Measurements from ENCODE around the gene SLC22A3. TPM values are rescaled to one million over a fixed set of nuclear protein-coding genes. Genes with fewer than 3 reads are reported as not detected.
"Not testable (repeated sequence)": the region's sequence is repeated elsewhere in the genome, so short reads cannot be mapped to it uniquely, and the experiment has no call there.

The SLC22A3 gene, protein sequence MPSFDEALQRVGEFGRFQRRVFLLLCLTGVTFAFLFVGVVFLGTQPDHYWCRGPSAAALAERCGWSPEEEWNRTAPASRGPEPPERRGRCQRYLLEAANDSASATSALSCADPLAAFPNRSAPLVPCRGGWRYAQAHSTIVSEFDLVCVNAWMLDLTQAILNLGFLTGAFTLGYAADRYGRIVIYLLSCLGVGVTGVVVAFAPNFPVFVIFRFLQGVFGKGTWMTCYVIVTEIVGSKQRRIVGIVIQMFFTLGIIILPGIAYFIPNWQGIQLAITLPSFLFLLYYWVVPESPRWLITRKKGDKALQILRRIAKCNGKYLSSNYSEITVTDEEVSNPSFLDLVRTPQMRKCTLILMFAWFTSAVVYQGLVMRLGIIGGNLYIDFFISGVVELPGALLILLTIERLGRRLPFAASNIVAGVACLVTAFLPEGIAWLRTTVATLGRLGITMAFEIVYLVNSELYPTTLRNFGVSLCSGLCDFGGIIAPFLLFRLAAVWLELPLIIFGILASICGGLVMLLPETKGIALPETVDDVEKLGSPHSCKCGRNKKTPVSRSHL
- 1.8 TPM for polyA plus RNA-seq (2013, experiment 1 of 2)
- polyA plus RNA-seq (2013, experiment 2 of 2), result 2.2 TPM

DNA sequence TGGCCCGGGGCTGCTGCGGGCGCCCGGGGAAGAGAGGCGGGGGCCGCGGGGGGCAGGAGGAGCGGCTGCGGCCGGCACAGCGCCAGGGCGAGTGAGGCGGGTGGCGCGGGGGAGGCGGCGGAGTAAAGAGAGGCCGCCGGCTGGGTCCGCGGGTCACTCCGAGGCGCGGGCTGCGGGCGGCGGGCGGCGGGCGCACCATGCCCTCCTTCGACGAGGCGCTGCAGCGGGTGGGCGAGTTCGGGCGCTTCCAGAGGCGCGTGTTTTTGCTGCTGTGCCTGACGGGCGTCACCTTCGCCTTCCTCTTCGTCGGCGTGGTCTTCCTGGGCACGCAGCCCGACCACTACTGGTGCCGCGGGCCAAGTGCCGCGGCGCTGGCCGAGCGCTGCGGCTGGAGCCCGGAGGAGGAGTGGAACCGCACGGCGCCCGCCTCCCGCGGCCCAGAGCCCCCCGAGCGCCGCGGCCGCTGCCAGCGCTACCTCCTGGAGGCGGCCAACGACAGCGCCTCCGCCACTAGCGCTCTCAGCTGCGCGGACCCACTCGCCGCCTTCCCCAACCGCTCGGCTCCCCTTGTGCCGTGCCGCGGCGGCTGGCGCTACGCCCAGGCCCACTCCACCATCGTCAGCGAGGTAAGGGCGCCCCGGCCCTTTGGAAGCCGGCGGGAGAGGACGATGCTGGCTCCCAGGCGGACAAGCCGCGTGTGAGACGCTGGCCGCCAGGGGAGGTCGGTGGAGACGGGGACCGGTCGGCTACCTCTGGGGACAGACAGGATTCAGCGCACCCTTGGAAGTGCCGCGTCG, at the start of gene SLC22A3:
Gene SLC22A3, plus strand, starts transcription at position 156 of the 797 bp plus-strand sequence. Its CDS starts 42 bp downstream, at position 198.
- Histone ChIP-seq H3K27ac (ENCODE audit: low read depth, low read length, severe bottlenecking) (no peak within 1 kb of the TSS), H3K4me3 (ENCODE audit: extremely low read depth, insufficient read depth, low read length, poor library complexity, severe bottlenecking) (peak within 1 kb of the TSS; percentile 48), H3K4me1 (ENCODE audit: control insufficient read depth, insufficient read depth, low read length, poor library complexity, severe bottlenecking) (peaks cover 5% of the 10 kb centered on the region), H3K36me3 (ENCODE audit: control insufficient read depth, insufficient read depth, low read length) (no peaks in the 10 kb centered on the region), H3K9me3 (ENCODE audit: control insufficient read depth, low read length) (no peaks in the 10 kb centered on the region)
- 0% methylated on average over 96 to 100 of the region's 105 CpGs for WGBS, 2 experiments (ENCODE audit: insufficient coverage in 2 of 2)

DNA sequence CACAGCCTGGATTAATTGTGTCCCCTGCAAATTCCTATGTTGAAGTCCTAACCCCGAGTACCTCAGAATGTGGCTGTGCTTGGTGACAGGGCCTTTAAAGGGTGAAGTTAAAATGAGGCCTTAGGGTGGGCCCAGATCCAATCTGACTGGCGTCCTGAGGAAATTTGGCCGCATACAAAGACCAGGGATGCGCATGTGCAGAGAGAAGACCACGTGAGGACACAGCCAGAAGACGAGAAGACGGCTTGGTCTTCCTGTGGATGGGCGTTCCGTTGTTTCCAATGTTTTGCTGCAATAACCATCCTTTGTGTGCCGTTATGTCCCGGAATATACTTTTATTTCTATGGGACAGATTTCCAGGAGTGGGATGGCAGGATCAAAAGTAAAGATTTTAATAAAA, 48.6 kb upstream of the SLC22A3 start:
- no peaks in the 10 kb centered on the region for H3K36me3 ChIP-seq (ENCODE audit: control insufficient read depth, insufficient read depth, low read length)
- H3K4me3 ChIP-seq (ENCODE audit: extremely low read depth, insufficient read depth, low read length, poor library complexity, severe bottlenecking), result no peak overlapping the region
- WGBS, 2 experiments (ENCODE audit: insufficient coverage in 2 of 2), result 95 to 97% methylated on average over 11 of the region's 11 CpGs
- H3K27ac ChIP-seq (ENCODE audit: low read depth, low read length, severe bottlenecking), result no peak overlapping the region
- peaks cover 10% of the 10 kb centered on the region for H3K9me3 ChIP-seq (ENCODE audit: control insufficient read depth, low read length)
- H3K4me1 ChIP-seq (ENCODE audit: control insufficient read depth, insufficient read depth, low read length, poor library complexity, severe bottlenecking), result peaks cover 13% of the 10 kb centered on the region

DNA sequence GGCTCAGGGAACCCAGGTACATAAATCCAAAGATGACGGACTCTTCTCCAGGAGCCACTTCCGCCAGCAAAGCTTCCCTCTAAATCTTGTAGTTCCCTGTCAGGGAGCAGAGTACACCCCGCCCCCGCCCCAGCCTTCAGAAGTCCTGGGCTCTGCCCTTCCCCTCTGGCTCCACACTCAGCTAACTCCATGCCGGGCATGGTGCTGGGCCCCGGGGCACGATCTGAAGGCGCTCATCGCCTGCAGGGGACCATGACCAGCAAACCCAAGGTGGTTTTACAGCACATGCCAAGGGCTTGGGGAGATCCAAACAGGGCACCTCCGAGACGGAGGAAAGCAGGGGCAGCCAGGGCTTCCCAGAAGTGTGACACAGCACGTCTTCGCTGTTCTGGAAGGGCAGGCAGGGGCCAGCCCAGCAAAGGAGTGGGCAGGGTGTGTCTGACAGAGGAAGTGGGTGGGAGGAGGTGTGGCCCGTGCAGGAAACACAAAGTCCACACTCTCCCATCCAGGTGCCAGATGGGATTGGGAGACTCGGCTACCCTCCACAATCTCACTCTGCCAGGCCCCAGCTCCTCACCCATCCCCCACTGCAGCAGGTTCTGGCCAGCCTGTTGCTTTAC, 48.0 kb upstream of the SLC22A3 start:
- Histone ChIP-seq H3K36me3 (ENCODE audit: control insufficient read depth, insufficient read depth, low read length) (no peaks in the 10 kb centered on the region), H3K4me3 (ENCODE audit: extremely low read depth, insufficient read depth, low read length, poor library complexity, severe bottlenecking) (no peak overlapping the region), H3K27ac (ENCODE audit: low read depth, low read length, severe bottlenecking) (no peak overlapping the region), H3K9me3 (ENCODE audit: control insufficient read depth, low read length) (peaks cover 14% of the 10 kb centered on the region), H3K4me1 (ENCODE audit: control insufficient read depth, insufficient read depth, low read length, poor library complexity, severe bottlenecking) (peaks cover 13% of the 10 kb centered on the region)
- WGBS, 2 experiments (ENCODE audit: insufficient coverage in 2 of 2), result 77 to 79% methylated on average over 8 to 13 of the region's 15 CpGs

GRCh38 chr6:160301339-160301738, 46.8 kb upstream of the SLC22A3 start:
- Histone ChIP-seq H3K36me3 (ENCODE audit: control insufficient read depth, insufficient read depth, low read length) (no peaks in the 10 kb centered on the region), H3K4me3 (ENCODE audit: extremely low read depth, insufficient read depth, low read length, poor library complexity, severe bottlenecking) (no peak overlapping the region), H3K9me3 (ENCODE audit: control insufficient read depth, low read length) (peaks cover 14% of the 10 kb centered on the region), H3K27ac (ENCODE audit: low read depth, low read length, severe bottlenecking) (no peak overlapping the region), H3K4me1 (ENCODE audit: control insufficient read depth, insufficient read depth, low read length, poor library complexity, severe bottlenecking) (peaks cover 13% of the 10 kb centered on the region)
- WGBS, 2 experiments (ENCODE audit: insufficient coverage in 2 of 2), result 80 to 97% methylated on average over 4 of the region's 4 CpGs

DNA sequence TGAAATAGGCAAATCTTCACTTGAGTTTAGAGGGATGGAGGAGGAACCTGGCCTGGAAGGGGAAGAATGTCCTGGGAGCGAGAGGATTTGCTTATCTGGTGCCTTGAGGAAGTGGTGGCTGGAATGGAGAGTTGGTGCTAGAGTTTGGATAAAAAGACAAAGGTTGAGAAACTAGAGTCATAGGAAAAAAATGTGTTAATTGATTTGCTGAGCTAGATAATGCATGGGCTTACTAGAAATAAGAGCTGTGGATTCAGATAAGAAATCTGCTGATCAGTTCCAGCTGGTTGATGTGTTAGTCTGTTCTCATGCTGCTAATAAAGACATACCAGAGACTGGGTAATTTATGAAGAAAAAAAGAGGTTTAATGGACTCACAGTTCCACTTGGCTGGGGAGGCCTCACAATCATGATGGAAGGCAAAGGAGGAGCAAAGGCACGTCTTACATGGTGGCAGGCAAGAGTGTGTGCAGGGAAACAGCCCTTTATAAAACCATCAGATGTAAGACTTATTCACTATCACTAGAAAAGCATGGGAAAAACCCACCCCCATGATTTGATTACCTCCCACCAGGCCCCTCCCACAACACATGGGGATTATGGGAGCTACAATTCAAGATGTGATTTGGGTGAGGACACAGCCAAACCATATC, 45.6 kb upstream of the SLC22A3 start:
- peaks cover 14% of the 10 kb centered on the region for H3K9me3 ChIP-seq (ENCODE audit: control insufficient read depth, low read length)
- 86% methylated on average over 2 of the region's 2 CpGs; no CpG with 5 or more reads in 1 of the 2 experiments for WGBS, 2 experiments (ENCODE audit: insufficient coverage in 2 of 2)
- H3K27ac ChIP-seq (ENCODE audit: low read depth, low read length, severe bottlenecking), result peak overlapping the region; percentile 41
- H3K36me3 ChIP-seq (ENCODE audit: control insufficient read depth, insufficient read depth, low read length); H3K4me3 ChIP-seq (ENCODE audit: extremely low read depth, insufficient read depth, low read length, poor library complexity, severe bottlenecking): not testable (repeated sequence)
- peaks cover 13% of the 10 kb centered on the region for H3K4me1 ChIP-seq (ENCODE audit: control insufficient read depth, insufficient read depth, low read length, poor library complexity, severe bottlenecking)

DNA sequence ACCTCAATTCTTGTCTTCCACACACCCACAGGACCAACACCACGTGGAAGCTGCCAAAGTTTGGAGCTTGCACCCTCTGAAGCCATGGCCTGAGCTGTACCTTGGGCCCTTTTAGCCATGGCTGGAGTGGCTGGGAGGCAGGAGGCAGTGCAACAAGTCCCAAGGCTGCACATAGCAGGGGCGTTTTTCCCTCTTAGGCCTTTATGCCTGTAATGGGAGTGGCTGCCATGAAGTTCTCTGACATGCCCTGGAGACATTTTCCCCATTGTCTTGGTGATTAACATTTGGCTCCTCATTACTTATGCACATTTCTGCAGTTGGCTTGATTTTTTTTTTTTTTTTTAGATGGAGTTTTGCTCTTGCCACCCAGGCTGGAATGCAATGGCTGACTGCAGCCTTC, 44.4 kb upstream of the SLC22A3 start:
- peaks cover 13% of the 10 kb centered on the region for H3K4me1 ChIP-seq (ENCODE audit: control insufficient read depth, insufficient read depth, low read length, poor library complexity, severe bottlenecking)
- peaks cover 14% of the 10 kb centered on the region for H3K9me3 ChIP-seq (ENCODE audit: control insufficient read depth, low read length)
- WGBS, 2 experiments (ENCODE audit: insufficient coverage in 2 of 2), result 64 to 88% methylated on average over 1 of the region's 2 CpGs
- no peak overlapping the region for H3K4me3 ChIP-seq (ENCODE audit: extremely low read depth, insufficient read depth, low read length, poor library complexity, severe bottlenecking)
- no peaks in the 10 kb centered on the region for H3K36me3 ChIP-seq (ENCODE audit: control insufficient read depth, insufficient read depth, low read length)
- no peak overlapping the region for H3K27ac ChIP-seq (ENCODE audit: low read depth, low read length, severe bottlenecking)

- Histone ChIP-seq H3K4me1 (ENCODE audit: control insufficient read depth, insufficient read depth, low read length, poor library complexity, severe bottlenecking) (peaks cover 12% of the 10 kb centered on the region), H3K36me3 (ENCODE audit: control insufficient read depth, insufficient read depth, low read length) (no peaks in the 10 kb centered on the region), H3K4me3 (ENCODE audit: extremely low read depth, insufficient read depth, low read length, poor library complexity, severe bottlenecking) (no peak overlapping the region), H3K9me3 (ENCODE audit: control insufficient read depth, low read length) (peaks cover 14% of the 10 kb centered on the region), H3K27ac (ENCODE audit: low read depth, low read length, severe bottlenecking) (no peak overlapping the region)
- WGBS, 2 experiments (ENCODE audit: insufficient coverage in 2 of 2), result 81 to 96% methylated on average over 5 to 6 of the region's 7 CpGs
Observed at GRCh38 chr6:160305926-160306713, 42.1 kb upstream of the SLC22A3 start.

DNA sequence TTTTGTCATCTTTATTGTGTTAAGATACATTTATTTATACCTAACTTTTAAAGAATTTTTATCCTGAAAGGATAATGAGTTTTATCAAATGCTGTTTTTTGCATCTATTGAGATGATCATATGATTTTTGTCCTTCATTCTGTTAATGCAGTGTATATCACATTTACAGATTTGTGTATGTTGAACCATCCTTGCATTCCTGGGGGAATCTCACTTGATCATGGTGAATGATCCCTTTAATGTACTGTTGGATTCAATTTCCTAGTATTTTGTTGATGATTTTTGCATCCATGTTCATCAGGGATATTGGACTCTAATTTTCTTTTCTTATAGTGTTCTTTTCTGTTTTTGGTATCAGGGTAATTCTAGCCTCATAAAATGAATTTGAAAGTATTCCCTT, 38.5 kb upstream of the SLC22A3 start:
- Histone ChIP-seq H3K27ac (ENCODE audit: low read depth, low read length, severe bottlenecking) (no peak overlapping the region), H3K4me1 (ENCODE audit: control insufficient read depth, insufficient read depth, low read length, poor library complexity, severe bottlenecking) (no peaks in the 10 kb centered on the region), H3K9me3 (ENCODE audit: control insufficient read depth, low read length) (peaks cover 24% of the 10 kb centered on the region), H3K36me3 (ENCODE audit: control insufficient read depth, insufficient read depth, low read length) (no peaks in the 10 kb centered on the region), H3K4me3 (ENCODE audit: extremely low read depth, insufficient read depth, low read length, poor library complexity, severe bottlenecking) (no peak overlapping the region)

GRCh38 chr6:160312900-160313299, 35.3 kb upstream of the SLC22A3 start:
- H3K27ac ChIP-seq (ENCODE audit: low read depth, low read length, severe bottlenecking), result no peak overlapping the region
- H3K4me3 ChIP-seq (ENCODE audit: extremely low read depth, insufficient read depth, low read length, poor library complexity, severe bottlenecking), result no peak overlapping the region
- H3K36me3 ChIP-seq (ENCODE audit: control insufficient read depth, insufficient read depth, low read length), result no peaks in the 10 kb centered on the region
- H3K4me1 ChIP-seq (ENCODE audit: control insufficient read depth, insufficient read depth, low read length, poor library complexity, severe bottlenecking), result no peaks in the 10 kb centered on the region
- H3K9me3 ChIP-seq (ENCODE audit: control insufficient read depth, low read length), result peaks cover 21% of the 10 kb centered on the region
- no CpG with 5 or more reads among the region's 2 CpGs for WGBS, 2 experiments (ENCODE audit: insufficient coverage in 2 of 2)

All from mesodermal cell (in vitro differentiated cells).